GM12891 (cell line): Measurements from ENCODE around the gene RAB39A. TPM values are rescaled to one million over a fixed set of nuclear protein-coding genes. Genes with fewer than 3 reads are reported as not detected.
"Not testable (repeated sequence)": the region's sequence is repeated elsewhere in the genome, so short reads cannot be mapped to it uniquely, and the experiment has no call there.

ENCODE experiments used
- DNase-seq: peaks from one replicate; pipeline ENCODE4 v3.0.0; 2011; ENCODE audit warnings: low spot score; ENCODE audit not compliant: insufficient read length
- FAIRE-seq: peaks from 2 replicates; lab custom pipeline; 2011; peaks lifted over from hg19 to GRCh38; lab: Jason Lieb, UNC
- PAX5 ChIP-seq: IDR thresholded peaks from 2 replicates; pipeline ENCODE4 v1.6.1; 2011; ENCODE audit warnings: low read length, moderate library complexity, mild to moderate bottlenecking; ENCODE audit not compliant: insufficient read depth, severe bottlenecking
- POLR2A ChIP-seq: IDR thresholded peaks from 2 replicates; pipeline ENCODE4 v1.6.1; 2011; ENCODE audit warnings: low read depth, low read length, control low read depth
- POLR2AphosphoS5 ChIP-seq: IDR thresholded peaks from 2 replicates; pipeline ENCODE4 v1.6.1; 2011; ENCODE audit warnings: low read depth, low read length, control low read depth
- POU2F2 ChIP-seq: IDR thresholded peaks from 2 replicates; pipeline ENCODE4 v1.6.1; 2011; ENCODE audit warnings: low read depth, mild to moderate bottlenecking, control low read depth, low read length, moderate library complexity
- SPI1 ChIP-seq: IDR thresholded peaks from 2 replicates; pipeline ENCODE4 v1.6.1; 2011; ENCODE audit warnings: low read depth, low read length, control low read depth
- TAF1 ChIP-seq: IDR thresholded peaks from 2 replicates; pipeline ENCODE4 v1.6.1; 2011; ENCODE audit warnings: low read depth, low read length, control low read depth
- polyA plus RNA-seq: library from polyadenylated mRNA; unstranded; fragments of >200 nt; gene quantifications from one replicate; pipeline ENCODE4 v1.2.1, GENCODE V29; 2012; ENCODE audit warnings: low read depth, missing spikeins, inconsistent platforms; ENCODE audit not compliant: missing spikeins

Gene RAB39A, protein sequence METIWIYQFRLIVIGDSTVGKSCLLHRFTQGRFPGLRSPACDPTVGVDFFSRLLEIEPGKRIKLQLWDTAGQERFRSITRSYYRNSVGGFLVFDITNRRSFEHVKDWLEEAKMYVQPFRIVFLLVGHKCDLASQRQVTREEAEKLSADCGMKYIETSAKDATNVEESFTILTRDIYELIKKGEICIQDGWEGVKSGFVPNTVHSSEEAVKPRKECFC
- 0.28 TPM for polyA plus RNA-seq

DNA sequence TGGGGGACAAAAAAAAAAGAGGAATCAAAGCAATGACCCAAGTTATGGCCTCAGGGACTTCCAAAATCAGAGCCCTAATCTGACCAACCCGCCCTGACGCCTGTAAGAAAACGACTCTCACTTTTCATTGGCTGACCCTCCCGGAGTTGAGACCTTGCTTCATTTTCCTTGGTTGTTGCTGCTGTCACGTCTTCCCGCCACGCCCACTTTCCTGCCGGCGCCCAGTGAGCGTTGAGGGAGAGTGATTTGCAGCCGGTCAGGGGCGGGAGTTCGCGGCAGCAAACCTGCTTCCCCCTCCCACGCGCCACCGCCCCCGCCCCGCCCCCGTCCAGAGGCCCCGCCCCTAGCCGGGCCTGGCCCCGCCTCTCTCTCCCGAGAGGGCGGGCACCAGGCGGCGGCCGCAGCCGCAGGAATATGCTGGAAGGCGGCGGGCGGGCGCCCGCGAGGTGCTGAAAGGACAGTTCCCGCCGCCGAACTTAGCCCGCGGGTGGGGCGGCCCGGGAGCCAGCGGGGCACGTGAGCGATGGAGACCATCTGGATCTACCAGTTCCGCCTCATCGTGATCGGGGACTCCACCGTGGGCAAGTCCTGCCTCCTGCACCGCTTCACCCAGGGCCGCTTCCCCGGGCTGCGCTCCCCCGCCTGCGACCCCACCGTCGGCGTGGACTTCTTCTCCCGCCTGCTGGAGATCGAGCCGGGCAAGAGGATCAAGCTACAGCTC, at the start of gene RAB39A:
Gene RAB39A, plus strand, starts transcription at position 403 of the 721 bp plus-strand sequence. Its CDS starts 121 bp downstream, at position 524.
- TF ChIP-seq POLR2AphosphoS5 (no peak), POU2F2 (no peak), TAF1 (no peak), PAX5 (no peak), POLR2A (no peak), SPI1 (no peak)
- DNase-seq = peak; percentile 94
- peak; percentile 95 for FAIRE-seq

DNA sequence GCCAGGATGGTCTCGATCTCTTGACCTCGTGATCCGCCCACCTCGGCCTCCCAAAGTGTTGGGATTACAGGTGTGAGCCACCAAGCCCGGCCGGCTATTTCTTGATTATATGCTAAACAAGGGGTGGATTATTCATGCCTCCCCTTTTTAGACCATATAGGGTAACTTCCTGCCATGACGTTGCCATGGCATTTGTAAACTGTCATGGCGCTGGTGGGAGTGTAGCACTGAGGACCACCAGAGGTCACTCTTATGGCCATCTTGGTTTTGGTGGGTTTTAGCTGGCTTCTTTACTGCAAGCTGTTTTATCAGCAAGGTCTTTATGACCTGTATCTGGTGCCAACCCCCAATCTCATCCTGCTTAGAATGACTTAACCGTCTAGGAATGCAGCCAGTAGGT, 46.8 kb upstream of the RAB39A start:
- DNase-seq, FAIRE-seq: not testable (repeated sequence)

DNA sequence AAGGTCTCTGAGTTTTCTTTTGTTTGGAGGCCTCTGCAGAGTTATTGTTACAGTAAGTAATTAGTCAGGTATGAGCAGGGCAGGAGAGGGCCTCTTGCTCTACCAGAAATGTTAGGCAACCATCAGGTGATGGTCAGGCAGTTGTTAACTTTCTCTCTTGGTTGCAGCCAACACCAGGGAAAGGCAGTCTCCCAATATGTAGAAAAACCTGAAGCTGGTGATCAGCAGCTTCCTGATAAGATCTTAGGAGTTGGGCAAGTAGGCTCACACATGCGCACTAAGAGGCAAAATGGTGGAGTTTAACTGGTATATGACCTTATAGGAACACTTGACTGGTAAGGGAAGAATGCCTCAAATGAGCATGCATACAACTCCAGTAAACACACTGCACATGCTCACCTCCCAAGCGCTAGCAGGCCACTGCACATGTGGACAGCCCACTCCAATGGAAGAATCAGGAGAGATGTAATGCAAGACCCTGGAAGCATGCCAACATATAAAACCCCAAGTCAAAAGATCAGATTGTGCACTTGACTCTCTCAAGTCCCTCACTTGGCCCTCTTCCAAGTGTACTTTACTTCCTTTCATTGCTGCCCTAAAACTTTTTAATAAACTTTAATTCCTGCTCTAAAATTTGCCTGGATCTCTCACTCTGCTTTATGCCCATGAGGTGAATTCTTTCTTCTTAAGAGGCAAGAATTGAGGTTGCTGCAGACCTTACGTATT, 46.0 kb upstream of the RAB39A start:
- TF ChIP-seq SPI1 = no peak
- TF ChIP-seq POLR2A = no peak
- TF ChIP-seq TAF1 = no peak
- no peak for TF ChIP-seq POLR2AphosphoS5
- no peak for TF ChIP-seq PAX5
- no peak for TF ChIP-seq POU2F2
- DNase-seq = no peak
- FAIRE-seq = no peak

DNA sequence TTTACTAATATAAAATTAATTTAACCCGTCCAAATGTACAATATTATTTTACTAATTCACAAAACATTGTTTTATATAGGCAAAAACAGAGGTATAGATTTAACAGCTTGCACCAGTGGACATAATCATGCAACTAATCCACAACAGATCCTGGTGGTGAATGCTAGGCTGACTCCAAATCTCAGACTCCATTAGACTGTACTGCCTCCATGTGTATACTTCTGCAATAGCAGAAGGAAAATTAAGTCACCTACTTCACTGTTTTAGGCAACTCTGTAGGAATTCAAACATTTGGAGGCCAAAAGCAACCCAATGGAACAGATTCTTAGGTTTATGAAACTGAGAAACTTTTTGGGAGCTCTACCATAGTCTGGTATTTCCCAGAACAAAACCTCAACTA, 30.0 kb upstream of the RAB39A start:
- TF ChIP-seq PAX5 (no peak), POLR2A (no peak), SPI1 (no peak), POLR2AphosphoS5 (no peak), POU2F2 (no peak), TAF1 (no peak)
- DNase-seq (no peak), FAIRE-seq (peak; percentile 38)

DNA sequence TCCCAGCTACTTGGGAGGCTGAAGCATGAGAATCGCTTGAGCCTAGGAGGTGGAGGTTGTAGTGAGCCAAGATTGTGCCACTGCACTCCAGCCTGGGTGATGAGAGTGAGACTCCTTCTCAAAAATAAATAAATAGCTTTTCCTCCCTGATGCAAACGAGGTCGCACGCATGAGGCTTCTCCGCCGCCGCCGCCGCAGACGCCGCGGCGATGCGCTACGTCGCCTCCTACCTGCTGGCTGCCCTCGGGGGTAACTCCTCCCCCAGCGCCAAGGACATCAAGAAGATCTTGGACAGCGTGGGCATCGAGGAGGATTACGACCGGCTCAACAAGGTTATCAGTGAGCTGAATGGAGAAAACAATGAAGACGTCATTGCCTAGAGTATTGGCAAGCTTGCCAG, 20.0 kb upstream of the RAB39A start:
- TF ChIP-seq POU2F2 (no peak), TAF1 (no peak), SPI1 (no peak), PAX5 (no peak), POLR2A (no peak), POLR2AphosphoS5 (no peak)
- FAIRE-seq (no peak), DNase-seq (no peak)

DNA sequence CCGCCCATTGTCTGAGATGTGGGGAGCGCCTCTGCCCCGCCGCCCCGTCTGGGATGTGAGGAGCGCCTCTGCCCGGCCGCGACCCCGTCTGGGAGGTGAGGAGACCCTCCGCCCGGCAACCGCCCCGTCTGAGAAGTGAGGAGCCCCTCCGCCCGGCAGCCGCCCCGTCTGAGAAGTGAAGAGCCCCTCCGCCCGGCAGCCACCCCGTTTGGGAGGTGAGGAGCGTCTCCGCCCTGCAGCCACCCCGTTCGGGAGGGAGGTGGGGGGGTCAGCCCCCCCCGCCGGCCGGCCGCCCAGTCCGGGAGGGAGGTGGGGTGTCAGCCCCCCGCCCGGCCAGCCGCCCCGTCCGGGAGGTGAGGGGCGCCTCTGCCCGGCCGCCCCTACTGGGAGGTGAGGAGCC, 15.8 kb upstream of the RAB39A start:
- FAIRE-seq, DNase-seq: not testable (repeated sequence)

DNA sequence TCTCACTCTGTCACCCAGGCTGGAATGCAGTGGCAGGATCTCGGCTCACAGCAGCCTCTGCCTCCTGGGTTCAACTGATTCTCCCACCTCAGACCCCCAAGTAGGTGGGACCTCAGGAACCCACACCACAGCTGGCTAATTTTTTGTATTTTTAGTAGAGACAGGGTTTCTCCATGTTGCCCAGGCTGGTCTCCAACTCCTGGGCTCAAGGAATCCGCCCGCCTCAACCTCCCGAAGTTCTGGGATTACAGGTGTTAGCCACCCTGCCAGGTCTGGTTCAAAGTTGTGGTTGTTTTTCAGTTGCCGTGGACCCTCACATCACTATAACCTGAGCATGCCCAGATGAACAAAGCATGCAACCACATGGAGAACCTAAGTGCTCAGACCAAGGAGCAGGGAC, 13.0 kb upstream of the RAB39A start:
- TF ChIP-seq POLR2A (no peak), TAF1 (no peak), POLR2AphosphoS5 (no peak), SPI1 (no peak), POU2F2 (no peak), PAX5 (no peak)
- FAIRE-seq (no peak), DNase-seq (no peak)

DNA sequence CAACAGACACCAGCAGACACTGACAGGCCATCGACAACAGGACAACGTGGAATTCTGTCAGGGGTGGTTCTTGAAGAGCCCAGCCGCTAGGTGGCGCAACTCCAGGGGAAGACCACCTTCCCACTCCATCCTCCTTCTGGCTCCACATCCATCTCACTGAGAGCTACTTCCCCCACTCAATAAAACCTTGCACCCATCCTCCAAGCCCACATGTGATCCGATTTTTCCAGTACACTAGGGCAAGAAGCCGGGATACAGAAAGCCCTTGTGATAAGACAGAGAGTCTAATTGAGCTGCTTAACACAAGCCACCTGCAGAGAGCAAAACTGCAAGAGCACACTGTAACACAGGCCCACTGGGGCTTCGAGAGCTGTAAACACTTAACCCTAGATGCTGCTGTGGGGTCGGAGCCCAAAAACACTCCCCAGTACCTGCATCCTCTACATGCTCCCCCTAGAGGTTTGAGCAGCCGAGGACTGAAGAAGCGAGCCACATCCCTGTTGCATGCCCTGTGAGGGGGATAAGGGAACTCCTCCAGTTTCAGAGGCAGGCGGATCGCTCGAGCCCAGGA, 11.5 kb upstream of the RAB39A start:
- FAIRE-seq (peak; percentile 88), DNase-seq (no peak)

DNA sequence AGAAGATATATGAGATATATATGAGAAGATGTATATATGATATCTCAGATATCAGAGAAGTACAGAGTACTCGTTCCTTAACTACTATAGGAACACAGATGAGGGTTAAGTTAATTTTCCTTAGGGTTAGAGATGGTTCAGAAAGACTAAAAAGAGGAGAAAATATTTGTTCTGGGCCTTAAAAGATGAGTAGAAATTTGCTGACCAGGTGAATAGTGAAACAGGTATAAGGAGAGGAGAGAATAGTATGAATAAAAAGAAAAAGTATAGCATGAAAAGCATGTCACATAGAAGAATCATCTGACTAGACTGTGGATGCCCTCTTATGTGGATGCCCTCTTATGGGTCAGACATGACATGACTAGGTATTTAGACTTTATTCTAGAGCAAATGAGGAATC, 6.3 kb upstream of the RAB39A start:
- no peak for DNase-seq
- no peak for FAIRE-seq
- TF ChIP-seq SPI1 (no peak), POLR2A (no peak), POU2F2 (no peak), POLR2AphosphoS5 (no peak), PAX5 (no peak), TAF1 (no peak)

More for the DNA sequence above, 11.5 kb upstream of the RAB39A start:
- TF ChIP-seq POU2F2 (no peak), POLR2A (no peak), SPI1 (no peak), PAX5 (no peak), TAF1 (no peak), POLR2AphosphoS5 (no peak)

DNA sequence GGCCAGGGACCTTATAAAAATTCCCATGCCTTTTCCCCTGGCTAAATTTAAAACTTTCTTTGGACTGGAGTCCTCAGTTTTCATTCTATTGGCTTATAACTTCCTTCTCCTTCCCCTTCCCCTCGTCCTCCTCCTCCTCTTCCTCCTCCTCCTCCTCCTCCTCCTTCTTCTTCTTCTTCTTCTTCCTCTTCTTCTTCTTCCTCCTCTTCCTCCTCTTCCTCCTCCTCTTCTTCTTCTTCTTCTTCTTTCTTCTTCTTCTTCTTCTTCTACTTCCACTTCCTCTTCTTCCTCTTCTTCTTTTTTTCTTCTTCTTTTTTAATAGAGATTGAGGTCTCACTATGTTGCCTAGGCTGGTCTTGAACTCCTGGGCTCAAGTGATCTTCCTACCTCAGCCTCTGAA, 4.7 kb upstream of the RAB39A start:
- not testable (repeated sequence) for FAIRE-seq, DNase-seq
